DOHH2 (cell line): Measurements from ENCODE around the gene FAM170A.

Source experiments
- H3F3A ChIP-seq: fragments of 200-600 bp; sonication (generic), shearing (Covaris generic); 2 replicates; pipeline ENCODE4 v1.6.0; 2016; ENCODE audit warnings: antibody characterized with exemption, mild to moderate bottlenecking; ENCODE audit not compliant: control insufficient read depth, insufficient read depth
- H3K27ac ChIP-seq: fragments of 200-600 bp; sonication (generic); 2 replicates; pipeline ENCODE4 v1.5.1; 2014; ENCODE audit warnings: low read depth, mild to moderate bottlenecking, low read length, moderate library complexity
- H3K27me3 ChIP-seq: fragments of 200-600 bp; sonication (generic); 2 replicates; pipeline ENCODE4 v1.6.1; 2014; ENCODE audit warnings: mild to moderate bottlenecking, low read length, mixed read lengths; ENCODE audit not compliant: control insufficient read depth
- H3K36me3 ChIP-seq: fragments of 200-600 bp; sonication (generic); 2 replicates; pipeline ENCODE4 v1.6.1; 2014; ENCODE audit warnings: mild to moderate bottlenecking, low read length, moderate library complexity, mixed read lengths; ENCODE audit not compliant: control insufficient read depth
- H3K4me1 ChIP-seq: fragments of 200-600 bp; sonication (generic); 2 replicates; pipeline ENCODE4 v1.6.1; 2014; ENCODE audit warnings: mild to moderate bottlenecking, low read length, mixed read lengths; ENCODE audit not compliant: control insufficient read depth
- H3K4me2 ChIP-seq: fragments of 200-600 bp; sonication (generic); 2 replicates; pipeline ENCODE4 v1.6.0; 2014; ENCODE audit warnings: mild to moderate bottlenecking, low read length, moderate library complexity
- H3K4me3 ChIP-seq: fragments of 200-600 bp; sonication (generic); 2 replicates; pipeline ENCODE4 v1.5.1; 2014; ENCODE audit warnings: mild to moderate bottlenecking, low read length, mixed read lengths
- H3K79me2 ChIP-seq: fragments of 200-600 bp; sonication (generic); 2 replicates; pipeline ENCODE4 v1.6.1; 2014; ENCODE audit warnings: mild to moderate bottlenecking, low read length, mixed read lengths; ENCODE audit not compliant: control insufficient read depth
- H3K9me2 ChIP-seq: fragments of 200-600 bp; sonication (generic); replicated peaks from 2 replicates; pipeline ENCODE4 v1.6.1; 2014; ENCODE audit warnings: mild to moderate bottlenecking, low read length, mixed read lengths; ENCODE audit not compliant: control insufficient read depth
- H3K9me3 ChIP-seq: fragments of 200-600 bp; sonication (generic); 2 replicates; pipeline ENCODE4 v1.6.1; 2014; ENCODE audit warnings: antibody characterized with exemption, low read length, mixed read lengths; ENCODE audit not compliant: control insufficient read depth, insufficient read depth
- H4K20me1 ChIP-seq: fragments of 200-600 bp; sonication (generic); 2 replicates; pipeline ENCODE4 v1.6.0; 2014; ENCODE audit warnings: low read depth, mild to moderate bottlenecking, antibody characterized with exemption, low read length, moderate library complexity; ENCODE audit not compliant: control insufficient read depth, insufficient read depth
- CTCF ChIP-seq: fragments of 200-600 bp; sonication (generic); IDR thresholded peaks from one replicate; pipeline ENCODE4 v1.5.1; 2014; ENCODE audit warnings: antibody characterized with exemption, mild to moderate bottlenecking, low read depth, low read length; ENCODE audit not compliant: poor library complexity, severe bottlenecking
- EZH2phosphoT487 ChIP-seq: fragments of 200-600 bp; sonication (generic); IDR thresholded peaks from 2 replicates; pipeline ENCODE4 v1.6.1; 2017; ENCODE audit warnings: borderline replicate concordance, mild to moderate bottlenecking, antibody characterized with exemption, low read length, moderate library complexity, mixed read lengths

Gene FAM170A

GRCh38 chr5:119651486-119651885, 22.1 kb downstream of the FAM170A start:
- no peaks in the 10 kb centered on the region for H3K4me1 ChIP-seq
- no peak for TF ChIP-seq CTCF
- TF ChIP-seq EZH2phosphoT487 = no peak

DNA sequence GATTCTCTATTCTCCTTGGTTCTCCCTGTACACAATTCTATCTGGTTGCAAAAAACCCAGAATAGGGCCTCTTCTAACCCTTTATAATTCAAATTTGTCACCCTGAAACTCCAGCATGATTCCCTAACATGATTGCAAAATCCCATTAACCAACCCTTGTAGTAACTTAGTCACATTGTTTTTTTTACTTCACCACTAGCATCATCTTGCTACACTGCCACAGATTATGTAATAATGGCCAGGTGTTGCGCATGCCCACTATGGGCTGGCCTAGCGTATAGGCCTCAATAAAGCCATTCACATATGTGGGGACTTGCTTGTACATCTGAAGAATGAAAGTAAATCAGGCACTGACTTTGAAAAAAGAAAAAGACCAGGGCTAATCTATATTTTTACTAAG, 25.7 kb downstream of the FAM170A start:
- TF ChIP-seq CTCF (no peak), EZH2phosphoT487 (no peak)
- H3K4me3 ChIP-seq = no peak overlapping the region

More at GRCh38 chr5:119651486-119651885, 22.1 kb downstream of the FAM170A start:
- Histone ChIP-seq H4K20me1 (no peaks in the 10 kb centered on the region), H3K9me2 (no peaks in the 10 kb centered on the region), H3K27ac (no peak overlapping the region), H3K36me3 (no peaks in the 10 kb centered on the region), H3K9me3 (no peaks in the 10 kb centered on the region), H3K4me2 (no peak overlapping the region), H3F3A (no peaks in the 10 kb centered on the region), H3K27me3 (no peaks in the 10 kb centered on the region), H3K79me2 (no peaks in the 10 kb centered on the region), H3K4me3 (no peak overlapping the region)

DNA sequence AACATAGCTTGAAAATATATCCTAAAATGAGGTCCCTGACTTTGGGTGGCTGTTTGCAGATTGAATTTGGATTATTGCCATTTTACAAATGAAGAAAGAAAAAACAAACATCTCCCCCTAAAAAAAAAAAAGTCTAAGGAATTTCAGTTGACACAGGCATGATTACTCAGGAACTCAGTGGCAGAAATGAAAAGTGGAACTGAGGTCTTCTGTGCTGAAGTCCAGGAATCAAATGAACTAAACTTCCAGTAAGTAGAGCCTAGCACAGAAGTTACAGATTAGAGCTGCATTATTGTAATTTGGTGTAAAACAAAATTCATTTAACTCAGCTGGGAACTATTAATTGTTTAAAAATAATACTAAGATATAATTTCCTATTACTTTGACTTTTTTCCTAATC, 26.7 kb downstream of the FAM170A start:
- no peak overlapping the region for H3K4me2 ChIP-seq

More for the DNA sequence above, 25.7 kb downstream of the FAM170A start:
- Histone ChIP-seq H3K9me3 (no peaks in the 10 kb centered on the region), H3K4me1 (no peaks in the 10 kb centered on the region), H3K4me2 (no peak overlapping the region), H3K27me3 (no peaks in the 10 kb centered on the region), H4K20me1 (no peaks in the 10 kb centered on the region), H3F3A (no peaks in the 10 kb centered on the region), H3K27ac (no peak overlapping the region), H3K79me2 (no peaks in the 10 kb centered on the region), H3K9me2 (no peaks in the 10 kb centered on the region), H3K36me3 (no peaks in the 10 kb centered on the region)

More for the DNA sequence above, 26.7 kb downstream of the FAM170A start:
- Histone ChIP-seq H3K27me3 (no peaks in the 10 kb centered on the region), H3K36me3 (no peaks in the 10 kb centered on the region), H3K4me3 (no peak overlapping the region), H3F3A (no peaks in the 10 kb centered on the region), H3K27ac (no peak overlapping the region), H3K4me1 (no peaks in the 10 kb centered on the region), H3K9me3 (no peaks in the 10 kb centered on the region), H4K20me1 (no peaks in the 10 kb centered on the region), H3K79me2 (no peaks in the 10 kb centered on the region), H3K9me2 (no peaks in the 10 kb centered on the region)
- no peak for TF ChIP-seq EZH2phosphoT487
- TF ChIP-seq CTCF = no peak
